H1 (cell line): ENCODE measurements around the gene MSL1. TPM values are rescaled to one million over a fixed set of nuclear protein-coding genes. Genes with fewer than 3 reads are reported as not detected.
A peak's percentile ranks its signal among the peaks of the same experiment; 100 is the strongest.

ENCODE experiments used
- CTCF ChIA-PET: fragments of 300-600 bp; sonication (Branson Sonifier 250); formaldehyde crosslinking; loops from one replicate; lab custom pipeline; 2021; ENCODE audit not compliant: partially characterized antibody; lab: Charles Lee
- POLR2A ChIA-PET: fragments of 300-600 bp; sonication (Branson Sonifier 250); formaldehyde crosslinking; loops from one replicate; lab custom pipeline; 2021; ENCODE audit warnings: inconsistent platforms; ENCODE audit not compliant: partially characterized antibody; lab: Charles Lee
- DNase-seq, 2 experiments: peaks; one replicate each; pipeline versions ENCODE4 v3.0.0 to v3.0.0-alpha.2; 2010 to 2022; ENCODE audit warnings: low spot score in 2 of 2, low read depth in 1 of 2, mixed read lengths in 1 of 2
- FAIRE-seq: peaks from 2 replicates; lab custom pipeline; 2011; peaks lifted over from hg19 to GRCh38; lab: Jason Lieb, UNC
- H2AFZ ChIP-seq: 2 replicates; pipeline ENCODE4 v1.8.1; 2012; ENCODE audit warnings: low read length, inconsistent platforms
- H2AK5ac ChIP-seq: 2 replicates; pipeline ENCODE4 v1.6.1; 2013; ENCODE audit warnings: low read depth, low read length
- H2BK120ac ChIP-seq: replicated peaks from 2 replicates; pipeline ENCODE3; 2013; ENCODE audit warnings: low read depth, low read length, inconsistent platforms
- H2BK12ac ChIP-seq: 2 replicates; pipeline ENCODE4 v1.6.1; 2013; ENCODE audit warnings: low read depth, low read length
- H2BK15ac ChIP-seq: 2 replicates; pipeline ENCODE4 v1.6.1; 2013; ENCODE audit warnings: low read length
- H2BK20ac ChIP-seq: 2 replicates; pipeline ENCODE4 v1.6.1; 2013; ENCODE audit warnings: low read length
- H2BK5ac ChIP-seq: 2 replicates; pipeline ENCODE4 v1.6.1; 2013; ENCODE audit warnings: low read depth, low read length
- H3K14ac ChIP-seq: 2 replicates; pipeline ENCODE4 v1.6.1; 2013; ENCODE audit warnings: inconsistent platforms; ENCODE audit not compliant: insufficient read length
- H3K18ac ChIP-seq: 2 replicates; pipeline ENCODE4 v1.6.1; 2013; ENCODE audit warnings: low read length; ENCODE audit errors: extremely low read depth
- H3K23ac ChIP-seq: 2 replicates; pipeline ENCODE4 v1.6.1; 2013; ENCODE audit warnings: inconsistent platforms; ENCODE audit not compliant: insufficient read length
- H3K23me2 ChIP-seq: 2 replicates; pipeline ENCODE4 v1.6.1; 2013; ENCODE audit warnings: low read depth, low read length
- H3K27ac ChIP-seq: 2 replicates; pipeline ENCODE4 v1.6.1; 2011; ENCODE audit warnings: low read depth, low read length, inconsistent platforms
- H3K27me3 ChIP-seq, 4 experiments: replicated peaks in 1 of 4; 1 replicate in 1 of 4; 2 replicates in 3 of 4; pipeline versions ENCODE4 v1.6.1 to v1.8.1; 2011 to 2013; ENCODE audit warnings: low read length in 3 of 4, mild to moderate bottlenecking in 3 of 4, inconsistent platforms in 2 of 4, mixed read lengths in 2 of 4, moderate library complexity in 1 of 4; ENCODE audit not compliant: control insufficient read depth in 3 of 4, insufficient read depth in 3 of 4; ENCODE audit errors: extremely low read depth in 1 of 4
- H3K36me3 ChIP-seq, 4 experiments: 2 replicates each; pipeline versions ENCODE4 v1.6.1 to v1.8.1; 2011 to 2013; ENCODE audit warnings: mild to moderate bottlenecking in 4 of 4, low read length in 3 of 4, moderate library complexity in 2 of 4, control low read depth in 1 of 4, inconsistent platforms in 1 of 4; ENCODE audit not compliant: insufficient read depth in 4 of 4, control insufficient read depth in 2 of 4
- H3K4ac ChIP-seq: replicated peaks from 2 replicates; pipeline ENCODE3; 2013; ENCODE audit warnings: low read length, low read depth, mixed read lengths, inconsistent platforms; ENCODE audit not compliant: insufficient read length
- H3K4me1 ChIP-seq, 4 experiments: replicated peaks in 1 of 4; 1 replicate in 1 of 4; 2 replicates in 3 of 4; pipeline versions ENCODE4 v1.6.1 to v1.8.1; 2011 to 2013; ENCODE audit warnings: low read length in 3 of 4, inconsistent platforms in 2 of 4, mixed read lengths in 1 of 4; ENCODE audit not compliant: insufficient read depth in 4 of 4, control insufficient read depth in 3 of 4
- H3K4me2 ChIP-seq, 2 experiments: 2 replicates each; pipeline versions ENCODE4 v1.6.1 to v1.8.1; 2011 to 2013; ENCODE audit warnings: low read depth in 2 of 2, low read length in 2 of 2, control low read depth in 1 of 2, inconsistent platforms in 1 of 2, mild to moderate bottlenecking in 1 of 2; ENCODE audit not compliant: insufficient read depth in 1 of 2
- H3K4me3 ChIP-seq, 4 experiments: fragments of 200-600, 300-600 bp in 1 of 4; sonication (generic), shearing (Covaris generic), sonication (Bioruptor Twin) in 1 of 4; 2 replicates each; pipeline versions ENCODE4 v1.5.1 to v1.8.1; 2011 to 2016; ENCODE audit warnings: low read length in 4 of 4, low read depth in 3 of 4, control low read depth in 2 of 4, inconsistent platforms in 2 of 4, mild to moderate bottlenecking in 2 of 4, mixed read lengths in 1 of 4, moderate library complexity in 1 of 4; ENCODE audit not compliant: insufficient read depth in 2 of 4; ENCODE audit errors: extremely low read depth in 1 of 4
- H3K56ac ChIP-seq: replicated peaks from 2 replicates; pipeline ENCODE3; 2013; ENCODE audit warnings: low read depth, mild to moderate bottlenecking, mixed read lengths, low read length, inconsistent platforms; ENCODE audit not compliant: insufficient read length
- H3K79me1 ChIP-seq: 2 replicates; pipeline ENCODE4 v1.6.1; 2013; ENCODE audit warnings: low read depth, low read length, control low read depth
- H3K79me2 ChIP-seq, 2 experiments: 2 replicates each; pipeline versions ENCODE4 v1.6.1 to v1.8.1; 2012 to 2013; ENCODE audit warnings: low read length in 2 of 2, mild to moderate bottlenecking in 2 of 2, inconsistent platforms in 1 of 2; ENCODE audit not compliant: insufficient read depth in 2 of 2, control insufficient read depth in 1 of 2
- H3K9ac ChIP-seq, 4 experiments: replicated peaks in 1 of 4; 1 replicate in 1 of 4; 2 replicates in 3 of 4; pipeline versions ENCODE4 v1.6.1 to v1.8.1; 2011 to 2013; ENCODE audit warnings: low read depth in 3 of 4, low read length in 3 of 4, control low read depth in 2 of 4, mild to moderate bottlenecking in 2 of 4, moderate library complexity in 2 of 4, inconsistent platforms in 1 of 4; ENCODE audit errors: extremely low read depth in 1 of 4
- H3K9me3 ChIP-seq, 2 experiments: 2 replicates each; pipeline versions ENCODE4 v1.6.1 to v1.8.1; 2012 to 2013; ENCODE audit warnings: mild to moderate bottlenecking in 2 of 2, moderate library complexity in 2 of 2, control low read depth in 1 of 2, inconsistent platforms in 1 of 2, low read depth in 1 of 2, low read length in 1 of 2, mixed read lengths in 1 of 2; ENCODE audit not compliant: insufficient read depth in 2 of 2
- H4K20me1 ChIP-seq, 2 experiments: replicated peaks in 1 of 2; 2 replicates each; pipeline versions ENCODE3 to v1.8.1; 2011 to 2013; ENCODE audit warnings: inconsistent platforms in 2 of 2, low read length in 2 of 2, mild to moderate bottlenecking in 1 of 2; ENCODE audit not compliant: insufficient read depth in 2 of 2, control insufficient read depth in 1 of 2
- H4K5ac ChIP-seq: 2 replicates; pipeline ENCODE4 v1.6.1; 2013; ENCODE audit warnings: low read length, low read depth, mixed read lengths, inconsistent platforms; ENCODE audit not compliant: insufficient read length
- H4K8ac ChIP-seq: 2 replicates; pipeline ENCODE4 v1.8.0; 2013; ENCODE audit warnings: mild to moderate bottlenecking, moderate library complexity, low read length, inconsistent platforms; ENCODE audit not compliant: insufficient read depth; ENCODE audit errors: extremely low read depth
- H4K91ac ChIP-seq: replicated peaks from 2 replicates; pipeline ENCODE3; 2013; ENCODE audit warnings: low read length, mixed read lengths, inconsistent platforms; ENCODE audit not compliant: insufficient read length
- BRCA1 ChIP-seq: IDR thresholded peaks from 2 replicates; pipeline ENCODE4 v1.6.1; 2012; ENCODE audit warnings: low read depth, low read length, improper control_type of control experiment
- CTBP2 ChIP-seq: IDR thresholded peaks from 2 replicates; pipeline ENCODE4 v1.7.0; 2011; ENCODE audit warnings: borderline replicate concordance, mild to moderate bottlenecking, moderate library complexity, mixed read lengths, low read length; ENCODE audit not compliant: insufficient read depth, insufficient read length
- EP300 ChIP-seq, 2 experiments: IDR thresholded peaks; 1 replicate in 1 of 2; 2 replicates in 1 of 2; pipeline ENCODE4 v1.6.1; 2011 to 2012; ENCODE audit warnings: low read depth in 2 of 2, low read length in 2 of 2, mild to moderate bottlenecking in 2 of 2, borderline replicate concordance in 1 of 2, inconsistent platforms in 1 of 2, moderate library complexity in 1 of 2
- KDM1A ChIP-seq: fragments of 200-600, 300-600 bp; sonication (generic); IDR thresholded peaks from 2 replicates; pipeline ENCODE4 v1.7.1; 2016; ENCODE audit warnings: mild to moderate bottlenecking, low read length, borderline replicate concordance
- MAFK ChIP-seq: IDR thresholded peaks from 2 replicates; pipeline ENCODE4 v1.6.1; 2012; ENCODE audit warnings: low read depth, mild to moderate bottlenecking, improper control_type of control experiment, low read length
- PHF8 ChIP-seq: fragments of 200-600 bp; sonication (generic); conservative IDR thresholded peaks from 2 replicates; pipeline ENCODE4 v1.7.1; 2012; ENCODE audit warnings: low read depth, mild to moderate bottlenecking, inconsistent platforms, low read length, moderate library complexity
- POLR2A ChIP-seq, 2 experiments: IDR thresholded peaks; 1 replicate in 1 of 2; 2 replicates in 1 of 2; pipeline ENCODE4 v1.6.1; 2011; ENCODE audit warnings: low read depth in 2 of 2, low read length in 2 of 2, mild to moderate bottlenecking in 2 of 2; ENCODE audit errors: control extremely low read depth in 1 of 2
- POU5F1 ChIP-seq: IDR thresholded peaks from 2 replicates; pipeline ENCODE4 v1.6.1; 2011; ENCODE audit warnings: low read depth, mild to moderate bottlenecking, low read length, moderate library complexity
- SIN3A ChIP-seq, 2 experiments: IDR thresholded peaks in 1 of 2; conservative IDR thresholded peaks in 1 of 2; 2 replicates each; pipeline ENCODE4 v1.6.1; 2011 to 2012; ENCODE audit warnings: low read length in 2 of 2, improper control_type of control experiment in 1 of 2, low read depth in 1 of 2, mild to moderate bottlenecking in 1 of 2
- SP2 ChIP-seq: IDR thresholded peaks from 2 replicates; pipeline ENCODE4 v1.6.1; 2012; ENCODE audit warnings: mild to moderate bottlenecking, low read length, inconsistent platforms
- TAF1 ChIP-seq: IDR thresholded peaks from 2 replicates; pipeline ENCODE4 v1.6.1; 2011; ENCODE audit warnings: mild to moderate bottlenecking, low read depth, low read length
- TCF12 ChIP-seq: IDR thresholded peaks from 2 replicates; pipeline ENCODE4 v1.6.1; 2011; ENCODE audit warnings: low read depth, mild to moderate bottlenecking, low read length
- TEAD4 ChIP-seq: IDR thresholded peaks from 2 replicates; pipeline ENCODE4 v1.6.1; 2012; ENCODE audit warnings: low read depth, low read length, inconsistent platforms, mixed read lengths
- WGBS, 2 experiments: shearing (Covaris generic) in 1 of 2; methylation state at CpG; one replicate each; pipeline versions ENCODE4 v1.1.6 to v1.1.7; 2013 to 2015; ENCODE audit warnings: low lambda C conversion rate in 2 of 2, mixed read lengths in 2 of 2, inconsistent platforms in 1 of 2, low coverage in 1 of 2, missing lambda C conversion rate in 1 of 2; ENCODE audit not compliant: insufficient replicate concordance in 2 of 2, insufficient coverage in 1 of 2, insufficient read length in 1 of 2; ENCODE audit errors: extremely low coverage in 1 of 2, missing lambda C conversion rate in 1 of 2; 5-methylcytosine and 5-hydroxymethylcytosine counted together
- polyA plus RNA-seq, 7 experiments: library from polyadenylated mRNA; depleted of rRNA in 3 of 7; stranded (reverse) in 5 of 7; unstranded in 2 of 7; fragments of >200 nt in 5 of 7; fragments of 200-250 nt in 2 of 7; gene quantifications; 1 replicate in 5 of 7; 2 replicates in 1 of 7; 4 replicates in 1 of 7; pipeline versions ENCODE4 v1.2.1 to v1.2.3, GENCODE V29; 2011 to 2013; ENCODE audit warnings: missing spikeins in 2 of 7, mixed read lengths in 2 of 7
- total RNA-seq: library from RNA; stranded (reverse); fragmentation: NEBNext Ultra II Directional; extraction: Animal tissue kit (Norgen Biotek cat#: 25700); gene quantifications from 2 replicates; pipeline ENCODE4 v1.2.1, GENCODE V29; 2021
- TF ChIP-seq, protein P1 (sequence below): IDR thresholded peaks from 2 replicates; pipeline ENCODE4 v1.6.1; 2012; ENCODE audit warnings: inconsistent platforms

The MSL1 gene
- total and polyA plus RNA-seq, 2 of the 8 experiments (the other 6 are each of a cell fraction or from before 2014, with no cell fraction given), result 24.1 to 66.5 TPM

DNA sequence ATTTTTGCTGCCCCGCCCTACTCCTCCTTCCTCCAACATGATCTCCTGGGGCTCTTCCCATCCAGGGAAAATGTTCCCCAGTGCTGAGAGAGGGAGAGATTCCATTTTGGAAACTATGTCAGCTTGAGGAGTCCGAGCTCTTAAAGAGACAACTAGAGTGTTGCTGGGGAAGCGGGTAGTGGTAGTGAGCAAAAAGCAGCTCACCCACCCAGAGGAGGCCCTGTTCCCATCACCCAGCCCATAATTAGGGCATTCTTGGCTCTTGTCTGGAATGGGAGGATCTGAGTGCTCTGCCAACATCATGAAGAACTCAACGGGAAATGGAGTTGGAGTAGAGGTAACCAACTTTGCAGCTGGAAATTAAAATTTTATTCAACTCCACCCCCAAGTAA lies 9.1 kb upstream of the MSL1 start:
- Histone ChIP-seq H4K91ac (peak overlapping the region; percentile 84), H3K56ac (no peak overlapping the region), H2BK12ac (peak overlapping the region; percentile 83), H2BK120ac (no peak overlapping the region), H3K79me2 (no peaks in the 10 kb centered on the region), H2AFZ (no peak overlapping the region), H2BK5ac (peak overlapping the region; percentile 4; the same call in 1 of the 2 replicates), H2BK20ac (no peak overlapping the region), H3K18ac (no peak overlapping the region), H3K36me3 (no peaks in the 10 kb centered on the region), H2AK5ac (no peak overlapping the region), H4K20me1 (no peaks in the 10 kb centered on the region), H3K4me3 (no peak overlapping the region), H3K23me2 (no peaks in the 10 kb centered on the region), H3K9me3 (no peaks in the 10 kb centered on the region), H3K27ac (no peak overlapping the region), H3K4ac (no peak overlapping the region), H4K5ac (no peak overlapping the region), H3K4me1 (peaks cover 29 to 37% (median 32%) of the 10 kb centered on the region in 4 experiments), H4K8ac (no peak overlapping the region), H2BK15ac (no peak overlapping the region), H3K23ac (no peak overlapping the region), H3K27me3 (peaks cover 0 to 4% (median 3%) of the 10 kb centered on the region in 4 experiments; a peak in 5 of 7 replicates), H3K14ac (no peak overlapping the region), H3K79me1 (no peaks in the 10 kb centered on the region), H3K9ac (no peak overlapping the region), H3K4me2 (peak overlapping the region in 1 of 2 experiments; percentile 32; a peak in 2 of 4 replicates)
- CTCF ChIA-PET, result interaction anchor here (0.9 to 8.9 kb wide), 33 partner anchors 7 to 1084 kb away, joined by 3 to 135 read pairs (median 10); partner anchors contain the start of genes CASC3, CSF3, MED24 and MSL1
- POLR2A ChIA-PET, result interaction anchor here (0.8 to 16.7 kb wide), 21 partner anchors 11 to 424 kb away, joined by 3 to 399 read pairs (median 5); partner anchors contain the start of genes CASC3, CSF3, MED24 and MSL1
- no peak for DNase-seq
- whole genome bisulfite sequencing, 2 experiments, result 87% methylated on average over 4 of the region's 4 CpGs; no CpG with 5 or more reads in 1 of the 2 experiments
- no peak for FAIRE-seq
- no peak for TF ChIP-seq PHF8
- no peak for TF ChIP-seq SIN3A (conservative IDR thresholded peaks at IDR 0.05 in 1 of 2, IDR thresholded peaks at IDR 0.05 in 1 of 2; ENCODE audit: low read depth in 1 of 2, low read length in 2 of 2)
- no peak for TF ChIP-seq BRCA1
- TF ChIP-seq TAF1, result no peak
- no peak for TF ChIP-seq TEAD4
- TF ChIP-seq MAFK, result no peak
- TF ChIP-seq, protein P1, sequence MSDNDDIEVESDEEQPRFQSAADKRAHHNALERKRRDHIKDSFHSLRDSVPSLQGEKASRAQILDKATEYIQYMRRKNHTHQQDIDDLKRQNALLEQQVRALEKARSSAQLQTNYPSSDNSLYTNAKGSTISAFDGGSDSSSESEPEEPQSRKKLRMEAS, result no peak
- TF ChIP-seq POU5F1, result no peak
- TF ChIP-seq KDM1A, result no peak
- TF ChIP-seq SP2, result no peak
- no peak for TF ChIP-seq TCF12
- no peak for TF ChIP-seq POLR2A (IDR thresholded peaks at IDR 0.05; ENCODE audit: control extremely low read depth in 1 of 2, low read depth in 2 of 2, low read length in 2 of 2)
- no peak for TF ChIP-seq CTBP2
- TF ChIP-seq EP300 (IDR thresholded peaks at IDR 0.05; ENCODE audit: borderline replicate concordance in 1 of 2, low read depth in 2 of 2, low read length in 2 of 2), result no peak
